HPDE6-E6E7 (cell line): ENCODE results near the gene SERPINA4.

Experiments used
- DNase-seq: peaks from one replicate; pipeline ENCODE4 v3.0.0; 2011; ENCODE audit warnings: missing footprints; ENCODE audit errors: extremely low spot score

Gene SERPINA4

DNA sequence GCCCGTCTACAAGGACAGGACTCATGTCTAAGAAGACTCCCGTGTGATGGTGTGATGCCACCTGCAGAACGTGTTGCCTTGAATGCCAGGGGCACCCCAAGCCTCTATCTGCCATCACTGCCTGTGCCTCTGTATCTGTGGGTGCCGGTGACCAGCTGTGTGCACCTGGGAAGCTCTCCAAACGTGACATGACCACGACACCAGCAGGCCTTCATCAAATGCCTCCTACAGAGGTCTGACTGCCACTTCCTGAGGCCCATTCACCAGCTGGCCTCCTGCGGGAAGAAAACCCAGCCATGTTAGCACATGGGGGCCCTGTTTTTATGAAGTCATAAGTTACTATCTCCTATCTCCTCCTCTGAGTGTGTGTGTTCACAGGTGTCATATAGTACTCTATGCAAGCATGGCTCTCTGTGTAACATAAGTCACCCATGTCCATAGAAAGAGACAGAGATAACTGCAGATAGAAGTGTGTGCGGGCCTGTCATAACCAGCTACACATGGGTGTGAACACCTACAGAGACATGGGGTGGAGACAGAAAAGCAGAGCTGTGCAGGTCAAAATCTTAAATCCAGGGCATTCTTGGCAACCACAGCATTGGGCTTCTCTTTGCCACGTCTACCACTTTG, 18.3 kb upstream of the SERPINA4 start:
- no peak for DNase-seq

DNA sequence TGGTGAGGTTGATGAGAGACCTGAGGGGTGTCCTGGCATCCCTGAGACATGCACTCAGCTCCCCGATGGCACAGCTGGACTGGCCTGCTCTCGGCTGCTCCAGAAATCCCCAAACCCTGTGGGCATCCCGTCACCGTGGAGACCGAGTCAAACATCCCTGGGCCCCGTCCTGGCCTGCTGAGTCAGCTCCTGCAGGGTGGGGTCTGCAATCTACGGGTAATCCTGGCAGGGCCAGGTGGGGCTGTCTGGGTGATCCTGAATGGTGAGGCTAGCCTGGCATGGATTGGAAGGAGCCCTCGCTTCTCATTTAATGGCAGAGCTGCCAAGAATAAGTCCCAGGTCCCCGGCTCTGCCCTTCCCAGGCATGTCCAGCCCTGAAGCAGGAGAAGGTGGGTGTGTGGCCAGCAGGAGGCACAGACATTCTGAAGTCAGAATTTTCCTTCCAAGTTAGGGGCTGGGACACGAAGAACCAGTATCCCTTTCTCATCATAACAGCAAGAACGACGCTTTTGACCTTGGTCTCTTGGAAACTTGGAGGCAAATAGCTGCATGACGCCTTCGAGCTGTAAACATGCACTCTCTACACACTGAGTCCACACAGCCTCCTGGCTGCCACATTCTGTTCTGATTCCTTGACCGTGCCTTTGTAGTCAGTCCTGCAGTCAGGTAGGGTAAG, 17.7 kb upstream of the SERPINA4 start:
- no peak for DNase-seq

DNA sequence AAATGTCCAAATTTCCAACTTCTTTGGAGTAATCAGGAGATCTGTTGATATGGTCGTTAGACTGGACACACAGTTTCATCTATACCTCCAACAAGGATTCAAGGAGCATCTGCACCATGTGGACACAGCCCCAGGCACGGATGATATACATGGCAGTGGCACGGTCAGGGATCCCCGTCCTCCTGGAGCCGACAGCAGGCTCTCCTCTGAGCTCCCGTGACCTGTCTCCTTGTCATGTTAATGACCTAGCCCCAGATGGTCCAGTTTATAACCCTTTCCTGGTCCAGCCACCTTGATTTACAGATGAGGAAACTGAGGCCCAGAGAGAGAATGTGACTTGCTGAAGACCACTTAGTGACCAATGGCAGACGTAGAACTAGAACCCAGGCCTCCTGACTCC, 16.5 kb upstream of the SERPINA4 start:
- no peak for DNase-seq

DNA sequence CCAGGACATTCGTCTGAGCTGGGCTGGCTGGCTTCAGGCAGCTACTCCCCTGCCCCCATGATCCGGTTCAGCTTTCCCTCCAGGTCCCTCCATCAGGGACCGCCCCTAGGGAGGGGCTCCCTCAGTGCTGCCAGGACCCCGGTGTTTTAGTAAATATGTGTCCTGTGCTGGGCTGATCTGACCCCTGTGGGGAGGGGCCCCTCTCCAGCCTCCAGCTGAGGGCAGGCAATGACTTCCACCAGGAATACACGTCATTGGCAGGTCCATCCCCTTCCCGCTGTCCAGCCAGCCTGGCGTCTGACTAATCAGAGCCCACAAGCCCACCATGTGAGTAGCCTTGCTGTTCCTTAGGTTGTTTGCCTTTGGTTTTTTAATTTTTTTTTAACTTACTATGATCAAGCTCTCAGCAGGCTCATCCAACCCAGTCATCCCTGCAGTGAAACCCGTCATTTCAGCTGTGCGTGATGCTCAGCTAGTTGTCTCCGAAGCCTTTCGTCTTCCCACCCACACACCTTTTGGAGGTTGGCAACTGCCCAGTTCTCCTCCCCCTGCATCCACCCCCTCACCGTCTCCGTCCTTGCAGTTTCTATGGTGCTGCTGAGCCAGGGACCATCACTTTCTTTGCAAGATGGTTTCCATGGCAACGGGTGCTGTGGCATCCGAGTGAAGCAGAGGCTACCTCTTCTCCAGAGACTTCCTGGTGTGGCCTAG, 16.0 kb upstream of the SERPINA4 start:
- no peak for DNase-seq

DNA sequence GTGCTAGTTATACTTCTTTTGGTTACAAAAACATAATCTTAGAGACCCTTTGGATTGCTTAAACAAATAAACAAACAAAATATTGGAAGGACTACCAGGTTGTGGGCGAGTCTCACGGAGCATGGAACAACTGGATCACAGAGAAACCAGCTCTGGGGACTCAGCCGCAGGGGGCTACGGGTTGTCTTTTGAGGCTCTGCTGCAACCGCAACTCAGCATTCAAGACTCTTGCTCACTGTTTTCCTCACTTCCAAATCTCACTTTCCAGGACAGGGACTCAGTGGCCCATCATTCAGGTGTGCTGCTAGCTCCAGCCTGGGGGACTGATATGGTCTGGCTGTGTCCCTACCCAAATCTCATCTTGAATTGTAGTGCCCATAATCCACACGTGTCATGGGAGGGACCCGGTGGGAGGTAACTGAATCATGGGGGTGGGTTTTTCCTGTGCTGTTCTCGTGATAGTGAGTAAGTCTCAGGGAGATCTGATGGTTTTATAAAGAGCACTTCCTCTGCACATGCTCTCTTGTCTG, 14.0 kb upstream of the SERPINA4 start:
- DNase-seq: no peak

DNA sequence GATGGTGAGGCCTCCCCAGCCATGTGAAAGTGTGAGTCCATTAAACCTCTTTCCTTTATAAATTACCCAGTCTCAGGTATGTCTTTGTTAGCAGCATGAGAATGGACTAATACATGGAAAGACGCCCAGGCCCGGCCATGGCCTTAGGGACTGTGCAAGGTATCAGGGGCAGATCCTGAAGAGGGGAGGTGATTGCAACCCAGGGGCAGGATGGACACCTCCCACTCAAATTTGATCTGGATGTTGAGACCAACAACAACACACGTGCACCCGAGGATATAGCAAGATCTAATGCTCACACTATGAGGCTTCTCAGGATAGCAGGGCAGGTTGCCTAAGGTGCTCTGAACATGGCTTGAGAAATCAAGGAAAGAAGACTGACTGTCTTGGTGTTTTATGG, 13.5 kb upstream of the SERPINA4 start:
- no peak for DNase-seq

DNA sequence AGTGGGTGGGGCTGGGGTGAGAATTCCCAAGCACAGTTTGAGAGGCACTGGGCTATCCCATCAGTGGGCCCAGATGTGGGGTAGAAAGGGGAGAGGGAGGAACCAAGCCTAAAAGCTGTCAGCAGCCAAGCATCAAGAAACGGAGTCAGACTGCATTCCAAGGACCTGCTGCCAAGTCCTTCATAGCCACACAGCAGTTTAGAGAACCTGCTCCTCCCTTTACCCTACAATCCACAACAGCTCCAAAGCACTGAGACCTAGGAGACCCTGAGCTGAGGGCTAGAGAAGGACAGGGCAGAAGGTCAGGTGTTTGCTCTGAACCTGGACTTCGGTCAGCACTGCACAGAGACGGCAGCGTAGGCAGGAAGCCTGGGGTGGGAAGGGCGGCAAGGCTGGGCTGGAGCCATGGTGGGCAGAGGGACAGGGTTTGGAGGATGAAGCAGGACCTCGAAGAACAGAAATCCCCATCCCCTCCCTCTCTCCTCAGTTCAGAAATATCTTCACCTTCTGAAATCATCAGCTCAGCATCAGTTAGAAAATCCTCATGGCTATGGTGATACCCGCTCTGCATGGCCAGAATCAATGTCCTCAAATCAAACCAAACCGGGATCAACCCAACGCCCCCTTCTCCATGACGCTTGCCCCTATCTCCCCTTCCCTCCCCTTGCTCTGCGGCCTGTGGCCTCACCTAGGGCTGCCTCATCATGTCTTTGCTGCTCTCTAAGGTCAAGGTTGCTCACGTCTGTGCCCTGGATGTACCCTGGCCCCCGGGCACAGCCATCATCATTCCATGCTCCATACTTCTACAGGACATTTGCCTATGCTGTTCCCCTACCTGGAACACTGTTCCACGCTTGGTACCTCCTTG, 12.9 kb upstream of the SERPINA4 start:
- no peak for DNase-seq

DNA sequence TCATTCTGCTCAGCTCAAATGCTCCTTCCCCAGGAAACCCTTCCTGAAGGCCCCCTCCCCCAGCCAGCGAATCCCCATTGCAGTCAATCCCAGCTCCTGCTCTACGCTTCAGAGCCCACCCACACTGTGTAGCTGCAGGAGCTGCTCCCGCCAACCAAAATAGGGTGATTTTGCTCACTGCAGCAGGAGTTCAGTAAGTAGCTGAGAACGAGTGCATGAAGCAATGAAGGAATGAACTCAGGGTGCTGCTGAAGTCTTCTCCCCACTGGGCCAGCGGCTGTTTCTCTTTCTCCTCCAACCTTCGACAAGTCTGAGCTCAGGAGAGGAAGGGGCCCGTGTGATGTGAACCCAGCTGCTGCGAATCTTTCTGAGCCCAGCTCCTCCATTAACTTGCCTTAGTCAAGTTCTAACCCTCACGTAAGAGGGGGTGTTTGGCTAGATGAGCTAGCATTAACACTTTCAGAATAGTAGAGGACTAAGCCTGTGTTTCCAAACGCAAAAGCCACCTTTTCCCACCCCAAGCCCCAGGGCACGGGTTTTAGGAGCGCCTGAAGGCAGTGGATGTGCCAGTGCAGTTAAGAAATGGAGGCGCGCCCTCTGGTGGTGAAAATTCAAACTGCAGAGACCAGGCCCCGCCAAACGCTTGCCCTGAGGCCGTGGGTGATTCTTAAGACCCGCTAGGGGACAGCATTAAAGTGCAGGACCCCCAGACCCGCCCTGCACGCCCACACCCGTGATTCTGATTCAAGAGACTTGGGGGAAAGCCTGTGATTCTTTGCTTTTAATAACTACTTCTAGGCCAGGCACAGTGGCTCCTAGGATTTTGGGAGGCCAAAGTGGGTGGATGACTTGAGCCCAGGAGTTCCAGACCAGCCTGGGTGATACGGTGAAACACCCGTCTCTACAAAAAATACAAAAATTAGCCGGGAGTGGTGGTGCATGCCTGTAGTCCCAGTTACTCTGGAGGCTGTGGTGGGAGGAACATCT, 11.9 kb upstream of the SERPINA4 start:
- DNase-seq: peak; percentile 45

DNA sequence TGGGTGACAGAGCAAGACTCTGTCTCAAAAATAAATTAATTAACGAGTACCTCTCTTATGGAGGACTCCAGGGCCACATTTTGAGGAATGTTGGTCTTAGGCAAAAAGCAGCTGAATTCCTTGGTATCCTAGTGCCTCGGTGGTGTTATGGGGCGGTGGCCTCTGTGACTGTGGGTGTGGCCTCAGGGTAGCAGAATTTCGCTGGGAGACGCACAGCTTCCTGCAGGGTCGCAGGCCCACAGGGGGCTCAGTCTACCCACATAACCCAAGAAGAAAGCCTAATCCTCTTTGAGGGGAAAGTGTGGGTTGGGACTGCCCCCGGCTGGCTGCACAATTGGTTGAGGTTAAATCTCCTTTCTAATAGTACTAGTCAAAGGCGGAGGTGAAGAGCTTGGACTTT, 11.2 kb upstream of the SERPINA4 start:
- DNase-seq: no peak

DNA sequence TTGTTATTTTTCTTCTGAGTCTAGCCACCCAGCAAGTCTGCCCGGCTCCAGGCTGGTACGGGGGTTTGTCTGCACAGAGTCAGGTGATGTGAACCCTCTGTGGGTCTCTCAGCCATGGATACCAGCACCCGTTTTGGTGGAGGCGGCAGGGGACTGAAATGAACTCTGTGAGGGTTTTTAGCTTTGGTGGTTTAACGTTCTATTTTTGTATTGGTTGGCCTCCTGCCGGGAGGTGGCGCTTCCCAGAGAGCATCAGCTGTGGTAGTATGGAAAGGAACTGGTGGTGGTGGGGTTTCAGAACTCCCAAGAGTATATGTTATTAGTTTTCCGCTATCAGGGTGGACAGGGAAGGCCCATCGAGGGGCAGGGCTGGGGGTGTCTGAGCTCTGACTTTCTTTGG, 5.3 kb upstream of the SERPINA4 start:
- DNase-seq: no peak

DNA sequence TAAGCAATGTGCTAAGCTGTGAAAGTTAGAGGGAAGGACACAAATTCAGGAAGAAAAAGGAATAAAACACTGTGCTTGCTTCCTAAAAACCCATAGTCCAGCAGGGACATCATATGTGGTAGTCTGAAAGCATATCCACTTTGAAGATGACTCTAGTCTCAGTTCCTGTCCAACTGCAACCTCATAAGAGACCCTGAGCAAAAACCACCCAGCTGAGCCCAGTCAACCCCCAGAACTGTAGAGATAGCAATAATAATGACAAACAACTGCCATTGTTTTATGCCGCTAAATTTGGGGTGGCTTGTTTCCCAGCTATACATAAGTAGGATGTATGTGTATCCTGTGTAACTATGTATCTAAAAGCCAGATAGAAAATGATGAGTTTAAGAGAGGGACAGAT, 3.9 kb upstream of the SERPINA4 start:
- no peak for DNase-seq

DNA sequence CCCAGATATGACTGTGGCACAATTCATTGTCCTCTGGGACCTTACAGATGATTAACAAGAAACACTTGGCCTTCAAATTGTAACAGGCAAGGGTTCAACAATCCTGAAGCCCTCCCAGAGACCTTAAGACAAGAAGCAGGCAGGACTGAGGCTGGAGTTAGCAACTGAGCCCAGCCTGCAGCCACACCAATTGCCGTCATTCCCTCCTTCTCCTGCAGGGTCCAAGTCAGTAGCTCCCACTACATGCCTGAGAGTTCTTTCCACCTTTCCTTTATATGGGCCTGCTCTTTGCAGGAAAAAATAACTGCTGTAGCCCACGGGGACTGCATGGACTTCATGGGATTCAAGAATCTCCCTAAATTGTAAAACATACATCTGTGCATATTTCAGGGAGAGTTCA, 2.4 kb upstream of the SERPINA4 start:
- DNase-seq: no peak

DNA sequence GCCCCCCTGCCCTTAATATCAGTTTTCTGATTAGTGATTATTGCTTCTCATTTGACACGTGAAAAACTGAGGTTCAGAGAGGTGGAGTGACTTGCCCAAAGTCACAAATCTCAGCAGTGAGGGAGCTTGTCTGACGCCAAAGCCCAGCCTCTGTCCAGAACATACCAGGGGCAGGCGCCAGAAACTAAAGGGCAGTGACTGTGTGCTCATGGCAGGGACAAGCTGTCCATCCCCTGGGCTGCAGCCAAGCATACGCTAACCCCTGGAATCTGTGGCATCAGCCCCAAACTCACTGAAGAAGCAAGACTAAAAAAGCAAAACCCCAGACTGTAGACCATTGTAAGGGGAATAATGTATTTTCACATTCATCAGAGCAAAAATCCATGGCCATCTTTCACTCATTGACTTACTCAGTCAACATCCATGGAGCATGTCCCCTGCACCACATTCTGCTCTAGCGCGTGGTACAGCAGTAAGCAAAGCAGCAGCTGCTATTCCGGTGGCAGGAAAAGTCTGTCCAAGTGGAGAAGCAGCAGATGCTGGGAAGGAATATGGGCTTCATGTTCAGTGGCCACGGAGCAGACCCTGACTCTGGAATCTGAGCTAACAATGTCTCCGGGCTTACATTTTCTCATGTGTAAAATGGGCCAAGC, 1.5 kb upstream of the SERPINA4 start:
- DNase-seq: no peak

DNA sequence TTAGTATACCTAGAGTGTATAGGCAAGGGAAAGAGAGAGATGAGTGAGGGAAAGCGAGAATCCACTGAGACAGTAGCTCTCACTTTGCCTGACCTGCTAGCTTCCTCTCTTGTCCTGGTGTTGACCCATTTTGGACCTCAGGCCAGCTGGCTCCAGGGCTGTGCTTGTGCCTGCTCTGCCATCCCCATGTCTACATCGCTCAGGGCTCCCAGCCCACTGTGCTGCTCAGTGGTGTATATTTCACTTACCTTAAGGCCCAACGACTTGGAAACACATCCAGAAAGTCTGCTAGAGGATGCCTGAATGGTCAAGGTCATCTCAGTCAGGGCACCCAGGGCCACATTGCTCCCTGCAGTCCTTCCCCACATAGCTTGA, 964 bp upstream of the SERPINA4 start:
- no peak for DNase-seq

DNA sequence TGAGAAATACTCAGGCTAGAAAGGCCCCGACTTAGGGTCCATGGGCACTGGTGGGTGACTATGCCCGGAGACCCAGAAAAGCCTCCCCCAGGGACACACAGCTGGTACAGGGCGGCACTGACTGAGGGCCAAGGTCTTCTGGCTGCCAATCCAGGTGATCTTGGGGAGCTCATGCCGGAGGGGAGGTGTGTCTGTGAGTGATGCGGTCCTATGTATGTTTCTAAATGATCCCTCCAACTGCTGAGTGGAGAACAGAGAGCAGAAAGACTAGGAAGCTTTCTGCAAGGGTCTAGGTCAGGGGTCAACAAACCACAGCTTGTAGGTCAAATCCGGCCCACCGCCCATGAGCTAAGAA, 391 bp downstream of the SERPINA4 start:
- no peak for DNase-seq

DNA sequence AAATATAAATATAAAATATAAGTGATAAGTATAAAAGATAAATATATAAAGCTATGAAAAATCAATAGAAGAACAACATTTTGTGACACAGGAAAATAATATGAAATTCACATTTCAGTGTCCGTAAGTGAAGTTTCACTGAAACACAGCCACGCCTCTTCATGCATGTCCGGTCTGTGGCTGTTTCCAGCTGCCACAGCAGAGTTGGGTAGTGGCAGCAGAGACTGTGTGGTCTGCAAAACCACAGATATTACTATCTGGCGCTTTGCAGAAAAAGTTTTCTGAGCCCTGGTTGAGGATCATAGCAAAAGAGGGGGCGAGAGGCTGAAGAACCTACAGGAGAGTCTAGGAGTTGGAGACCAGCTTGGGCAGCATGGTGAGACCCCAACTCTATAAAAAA, 780 bp downstream of the SERPINA4 start:
- DNase-seq: no peak

DNA sequence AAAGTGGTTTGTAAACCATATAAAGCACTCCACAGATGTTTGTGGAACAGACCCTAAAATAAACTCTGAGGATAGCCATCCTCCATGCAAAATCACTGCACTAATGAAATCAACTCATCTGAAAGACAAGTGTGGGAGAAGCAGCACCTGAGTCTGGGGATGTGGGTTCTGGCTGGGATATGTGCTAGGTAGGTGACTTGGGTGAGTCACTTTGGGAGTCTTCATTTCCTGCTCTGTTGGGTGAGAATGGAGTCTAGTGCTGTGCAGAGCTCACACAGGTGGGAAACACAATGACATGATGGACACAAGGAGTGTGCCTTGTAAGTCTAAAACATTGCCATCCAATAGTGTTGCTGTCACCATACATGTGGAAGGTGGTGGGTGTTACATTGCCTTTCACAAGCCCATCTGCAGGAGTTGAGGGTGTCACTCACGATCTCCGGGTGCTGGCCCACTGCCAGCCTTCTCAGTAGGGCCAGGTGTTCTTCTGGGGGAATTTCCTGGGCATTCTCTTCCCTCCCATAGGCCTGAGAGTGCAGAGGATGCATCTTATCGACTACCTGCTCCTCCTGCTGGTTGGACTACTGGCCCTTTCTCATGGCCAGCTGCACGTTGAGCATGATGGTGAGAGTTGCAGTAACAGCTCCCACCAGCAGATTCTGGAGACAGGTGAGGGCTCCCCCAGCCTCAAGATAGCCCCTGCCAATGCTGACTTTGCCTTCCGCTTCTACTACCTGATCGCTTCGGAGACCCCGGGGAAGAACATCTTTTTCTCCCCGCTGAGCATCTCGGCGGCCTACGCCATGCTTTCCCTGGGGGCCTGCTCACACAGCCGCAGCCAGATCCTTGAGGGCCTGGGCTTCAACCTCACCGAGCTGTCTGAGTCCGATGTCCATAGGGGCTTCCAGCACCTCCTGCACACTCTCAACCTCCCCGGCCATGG, 2.0 kb downstream of the SERPINA4 start:
- DNase-seq: no peak

DNA sequence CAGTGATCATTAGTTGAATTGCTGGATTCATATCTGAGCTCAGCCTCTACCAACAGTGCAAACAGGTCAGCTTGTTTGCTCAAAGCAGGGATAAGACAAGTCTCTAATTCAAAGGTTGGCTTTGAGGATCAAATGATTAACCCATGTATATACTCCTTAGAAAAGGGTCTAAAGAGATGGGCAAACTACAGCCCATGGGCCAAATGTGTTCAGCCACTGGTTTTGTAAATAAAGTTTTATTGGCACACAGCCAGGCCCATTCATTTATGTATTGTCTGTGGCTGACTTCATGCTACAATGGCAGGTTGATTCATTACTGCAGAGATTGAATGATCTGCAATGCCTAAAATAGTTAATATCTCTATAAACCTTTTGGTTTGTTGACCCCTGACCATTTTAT, 3.1 kb downstream of the SERPINA4 start:
- no peak for DNase-seq

DNA sequence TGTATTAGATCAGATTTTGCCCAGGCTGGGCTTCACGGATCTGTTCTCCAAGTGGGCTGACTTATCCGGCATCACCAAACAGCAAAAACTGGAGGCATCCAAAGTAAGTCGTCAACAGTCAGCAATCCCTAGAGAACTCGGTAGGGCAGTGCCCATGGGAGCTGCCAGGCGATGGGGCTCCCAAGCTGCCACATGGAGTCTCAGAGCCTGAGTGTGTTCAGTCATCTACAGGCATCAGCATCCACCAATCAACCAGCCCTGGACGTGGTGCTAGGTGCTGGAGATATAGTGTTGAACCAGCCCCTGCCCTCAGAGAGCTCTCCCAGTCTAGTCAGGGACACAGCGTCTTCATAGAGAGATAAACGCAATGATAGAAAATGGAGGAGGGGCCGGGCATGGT, 6.9 kb downstream of the SERPINA4 start:
- DNase-seq: no peak
